ENCODE results near the gene TAAR5. TPM values are rescaled to one million over a fixed set of nuclear protein-coding genes. Genes with fewer than 3 reads are reported as not detected.
"Not testable (repeated sequence)": the region's sequence is repeated elsewhere in the genome, so short reads cannot be mapped to it uniquely, and the experiment has no call there.

TAAR5 gene
- polyA plus RNA-seq (2013, experiment 1 of 2; ENCODE audit: insufficient read length): not detected
- polyA plus RNA-seq (2013, experiment 2 of 2; ENCODE audit: insufficient read length): not detected

GRCh38 chr6:132589454-132589853, at the start of gene TAAR5:
TAAR5 (minus strand) TSS chr6:132589741; CDS start chr6:132589686, 55 bp downstream.
- DNase-seq: no peak

- DNase-seq: not testable (repeated sequence)
These were observed 47.6 kb upstream of the TAAR5 start for GRCh38 chr6:132637135-132637534.

GRCh38 chr6:132635906-132636305, 46.4 kb upstream of the TAAR5 start:
- not testable (repeated sequence) for DNase-seq

GRCh38 chr6:132635288-132635687, 45.7 kb upstream of the TAAR5 start:
- DNase-seq: not testable (repeated sequence)

- DNase-seq: no peak
These were observed 45.3 kb upstream of the TAAR5 start for GRCh38 chr6:132634796-132635195.

- no peak for DNase-seq
These were observed 43.8 kb upstream of the TAAR5 start for GRCh38 chr6:132633362-132633761.

GRCh38 chr6:132624175-132624574, 34.6 kb upstream of the TAAR5 start, which contains the start of gene TAAR2:
TAAR2 (minus strand) TSS chr6:132624275; CDS start chr6:132624275, 0 bp downstream.
- no peak for DNase-seq

- DNase-seq: no peak
These were observed 33.7 kb upstream of the TAAR5 start for GRCh38 chr6:132623106-132623845.

GRCh38 chr6:132616677-132617076, 27.1 kb upstream of the TAAR5 start:
- no peak for DNase-seq

- DNase-seq: no peak
These were observed 25.0 kb upstream of the TAAR5 start for GRCh38 chr6:132614554-132614953.

- no peak for DNase-seq
These were observed 23.0 kb upstream of the TAAR5 start for GRCh38 chr6:132612449-132613108.

GRCh38 chr6:132611616-132612015, 22.1 kb upstream of the TAAR5 start:
- DNase-seq: no peak

GRCh38 chr6:132607544-132608233, 18.1 kb upstream of the TAAR5 start:
- no peak for DNase-seq

GRCh38 chr6:132604635-132605152, 15.2 kb upstream of the TAAR5 start:
- no peak for DNase-seq

GRCh38 chr6:132600900-132601299, 11.4 kb upstream of the TAAR5 start:
- DNase-seq: not testable (repeated sequence)

- no peak for DNase-seq
These were observed 8.9 kb upstream of the TAAR5 start for GRCh38 chr6:132598473-132598872.

- DNase-seq: no peak
These were observed 6.7 kb upstream of the TAAR5 start for GRCh38 chr6:132596201-132596600.

GRCh38 chr6:132592855-132593254, 3.3 kb upstream of the TAAR5 start:
- no peak for DNase-seq

- no peak for DNase-seq
These were observed 821 bp upstream of the TAAR5 start for GRCh38 chr6:132590362-132590761.

GRCh38 chr6:132587424-132587823, 2.1 kb downstream of the TAAR5 start:
- DNase-seq: no peak

- no peak for DNase-seq
These were observed 4.8 kb downstream of the TAAR5 start for GRCh38 chr6:132584698-132585097.

- DNase-seq: no peak
These were observed 17.8 kb downstream of the TAAR5 start for GRCh38 chr6:132571774-132572173.

GRCh38 chr6:132570221-132570777, 19.2 kb downstream of the TAAR5 start, which contains the start of gene TAAR6:
TAAR6 (plus strand) TSS chr6:132570322; CDS start chr6:132570322, 0 bp downstream.
- DNase-seq: no peak
